HG03135 (cell line): ENCODE data around the gene FNDC10.
A peak's percentile ranks its signal among the peaks of the same experiment; 100 is the strongest.

ENCODE experiments used
- ATAC-seq: cut with Tn5 transposase; IDR thresholded peaks from one replicate; pipeline ENCODE4 v1.9.1; 2021; ENCODE audit warnings: mild to moderate bottlenecking, moderate library complexity; ENCODE audit not compliant: unreplicated experiment

Gene FNDC10

DNA sequence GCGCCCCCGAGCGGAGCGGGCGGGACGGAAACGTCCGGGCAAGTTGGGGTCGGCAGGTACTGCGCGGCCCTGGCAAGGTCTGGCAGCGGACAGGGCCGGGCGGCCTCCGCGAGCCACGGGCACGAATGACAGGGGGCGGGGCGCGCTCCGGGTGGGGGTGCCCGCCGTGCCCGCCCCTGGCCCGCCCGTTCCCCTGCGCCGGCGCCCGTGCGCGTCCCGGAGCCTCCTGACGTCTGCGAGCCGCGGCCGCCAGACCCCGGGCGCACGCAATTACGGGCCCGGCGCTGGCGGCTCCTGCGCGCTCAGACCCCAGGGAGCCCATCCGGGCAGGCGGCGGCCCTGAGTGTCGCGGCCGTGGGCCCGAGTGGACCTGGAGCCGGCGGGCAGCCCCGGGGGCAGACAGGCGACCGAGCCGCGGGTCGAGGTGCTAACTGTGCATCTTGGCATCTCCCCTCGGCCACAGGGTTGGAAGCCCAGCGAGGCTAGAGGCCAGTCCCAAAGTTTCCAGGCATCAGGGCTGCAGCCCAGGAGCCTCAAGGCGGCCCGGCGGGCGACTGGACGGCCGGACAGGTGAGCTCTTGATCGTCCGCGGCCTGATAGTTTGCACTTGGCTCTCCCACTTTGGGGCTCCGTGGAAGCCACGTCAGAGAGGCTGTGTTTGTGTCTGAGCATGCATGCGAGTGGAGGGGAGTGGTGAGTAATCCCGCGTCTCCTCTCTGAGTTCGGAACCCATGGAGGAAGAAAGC, 16.3 kb upstream of the FNDC10 start:
- ATAC-seq, result peak; percentile 11

DNA sequence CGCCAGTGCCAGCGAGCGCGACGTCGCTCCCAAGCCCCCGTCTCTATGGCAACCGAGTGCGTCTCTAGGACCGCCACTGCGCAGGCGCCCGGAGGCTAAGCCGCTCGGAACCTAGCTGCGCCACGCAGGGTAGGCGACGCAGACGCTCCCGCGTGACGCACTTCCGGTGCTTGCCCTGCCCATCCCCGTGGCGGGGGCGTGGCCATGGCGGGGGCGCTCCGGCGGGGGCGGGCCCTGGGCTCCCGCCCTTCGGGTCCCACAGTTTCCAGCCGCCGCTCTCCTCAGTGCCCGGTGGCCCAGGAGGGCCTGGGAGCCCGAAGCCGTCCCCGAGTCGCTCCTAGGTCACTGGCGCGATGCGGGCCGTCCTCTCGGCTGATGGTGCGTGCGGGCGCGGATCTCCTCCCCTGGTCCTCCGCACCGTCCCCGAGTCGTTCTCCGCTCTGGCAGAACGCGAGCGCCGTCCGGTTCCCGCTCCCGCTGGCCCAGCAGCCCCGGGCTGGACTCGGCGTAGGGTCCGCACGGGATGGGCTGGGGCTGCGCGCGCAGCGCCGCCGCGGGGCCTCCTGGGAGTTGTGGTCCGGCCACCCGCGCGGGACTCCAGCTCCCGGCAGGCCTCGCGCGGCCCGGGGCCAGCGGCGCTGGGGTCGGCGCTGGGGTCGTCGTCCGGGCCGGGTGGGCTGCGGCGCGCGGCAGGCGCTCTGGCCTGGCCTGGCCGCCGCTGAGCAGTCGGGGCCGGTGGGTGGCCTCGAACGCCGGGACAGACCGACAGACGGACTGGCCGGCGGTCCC, 15.5 kb upstream of the FNDC10 start, which contains the start of gene MIB2:
MIB2 (plus strand) TSS at position 245 of the 789 bp plus-strand sequence. CDS start 7,953 bp downstream, outside the sequence.
- peak; percentile 85 for ATAC-seq

DNA sequence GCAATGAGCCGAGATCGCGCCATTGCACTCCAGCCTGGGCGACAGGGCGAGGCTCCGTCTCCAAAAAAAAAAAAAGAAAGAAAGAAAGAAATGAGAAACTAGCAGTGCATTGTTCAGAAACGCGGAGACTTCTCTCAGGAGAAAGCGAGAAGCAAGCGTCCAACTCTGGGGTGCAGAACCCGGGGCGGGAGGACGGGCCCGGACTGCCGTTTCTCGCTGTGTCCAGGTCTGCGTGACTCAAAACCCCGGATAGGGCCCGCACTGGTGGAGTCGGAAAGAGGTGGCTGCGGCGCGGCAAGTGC, 15.0 kb upstream of the FNDC10 start:
- no peak for ATAC-seq

DNA sequence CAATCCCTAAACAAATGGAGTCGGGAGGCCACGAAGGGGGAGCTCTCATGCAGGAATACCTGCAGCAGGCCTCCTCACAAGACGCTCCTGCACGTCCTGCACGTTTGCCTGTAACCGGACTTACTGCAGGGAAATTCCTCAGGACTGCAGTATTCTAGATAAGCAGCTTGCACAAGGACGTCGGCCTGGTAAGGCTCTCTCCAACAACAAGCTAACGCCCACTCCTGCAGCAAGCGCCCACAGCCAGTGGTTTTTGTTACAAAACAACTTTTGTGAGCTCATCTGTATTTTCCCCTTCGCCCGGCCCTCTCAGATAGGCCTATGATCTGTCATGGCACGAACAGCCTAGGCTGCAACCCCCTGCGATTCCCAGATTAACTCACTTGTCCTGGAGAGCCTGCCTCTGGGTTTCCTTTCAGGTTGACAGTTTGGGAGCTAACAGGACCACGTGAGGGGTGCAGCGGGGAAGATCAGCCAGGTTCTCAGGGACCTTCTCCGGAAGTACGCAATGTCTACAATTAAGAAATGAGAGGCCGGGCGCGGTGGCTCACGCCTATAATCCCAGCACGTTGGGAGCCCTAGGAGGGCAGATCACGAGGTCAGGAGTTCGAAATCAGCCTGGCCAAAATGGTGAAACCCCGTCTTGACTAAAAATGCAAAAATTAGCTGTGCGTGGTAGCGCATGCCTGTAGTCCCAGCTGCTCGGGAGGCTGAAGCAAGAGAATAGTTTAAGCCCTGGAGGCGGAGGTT, 14.4 kb upstream of the FNDC10 start:
- ATAC-seq, result no peak

DNA sequence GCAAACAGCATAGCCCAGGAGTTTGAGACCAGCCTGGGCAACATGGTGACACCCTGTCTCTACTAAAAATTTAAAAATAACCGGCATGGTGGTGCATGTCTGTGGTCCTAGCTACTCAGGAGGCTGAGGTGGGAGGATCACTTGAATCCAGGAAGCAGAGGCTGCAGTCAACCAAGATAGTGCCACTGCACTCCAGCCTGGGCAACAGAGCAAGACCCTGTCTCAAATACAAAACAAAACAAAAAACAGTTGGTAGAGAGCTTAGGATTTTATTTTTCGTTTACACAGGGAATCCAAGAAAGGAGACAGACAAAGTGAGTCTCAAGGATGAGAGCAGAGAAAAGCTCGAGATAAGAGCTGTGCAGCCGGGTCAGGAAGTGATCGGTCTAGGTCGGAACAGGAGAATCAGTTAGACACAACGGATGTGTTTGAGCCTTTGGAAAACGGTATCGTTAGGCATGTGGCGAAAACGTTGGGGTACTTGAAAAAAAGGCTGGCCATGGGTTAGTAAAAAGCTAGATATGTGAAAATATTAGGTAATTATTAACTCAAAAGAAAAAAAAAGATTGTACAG, 13.7 kb upstream of the FNDC10 start:
- no peak for ATAC-seq

DNA sequence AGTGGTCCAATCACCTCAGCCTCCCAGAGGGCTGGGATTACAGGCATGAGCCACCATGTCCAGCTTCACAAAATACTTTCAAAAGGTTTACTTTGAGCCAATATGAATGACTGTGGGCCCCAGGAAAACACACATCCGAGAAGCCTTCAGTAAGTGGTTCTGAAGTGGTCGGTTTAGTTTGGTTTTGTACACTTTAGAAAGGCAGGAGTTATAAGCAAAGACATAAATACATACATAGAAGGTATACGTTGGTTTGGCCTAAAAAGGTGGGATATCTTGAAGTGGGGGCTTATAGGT, 12.1 kb upstream of the FNDC10 start:
- no peak for ATAC-seq

DNA sequence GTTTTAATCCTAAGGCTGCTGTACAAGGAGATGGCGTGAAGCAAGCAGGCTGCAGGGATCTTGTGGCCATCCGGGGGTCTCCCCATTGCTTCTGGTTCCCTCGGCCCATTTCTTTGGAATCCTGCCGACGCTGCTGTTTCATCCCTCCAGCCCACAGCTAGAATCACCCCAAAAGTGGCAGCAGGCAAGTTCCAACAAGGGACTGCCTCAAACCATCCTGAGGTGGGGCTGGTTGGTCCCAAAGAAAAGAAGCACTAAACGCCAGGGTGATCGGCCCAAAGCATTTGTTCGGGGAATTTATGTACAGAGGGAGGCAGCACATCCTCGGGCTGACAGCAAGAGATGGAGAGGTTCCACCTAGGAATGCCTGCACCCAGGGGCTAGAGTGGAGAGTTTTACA, 10.9 kb upstream of the FNDC10 start:
- ATAC-seq, result no peak

DNA sequence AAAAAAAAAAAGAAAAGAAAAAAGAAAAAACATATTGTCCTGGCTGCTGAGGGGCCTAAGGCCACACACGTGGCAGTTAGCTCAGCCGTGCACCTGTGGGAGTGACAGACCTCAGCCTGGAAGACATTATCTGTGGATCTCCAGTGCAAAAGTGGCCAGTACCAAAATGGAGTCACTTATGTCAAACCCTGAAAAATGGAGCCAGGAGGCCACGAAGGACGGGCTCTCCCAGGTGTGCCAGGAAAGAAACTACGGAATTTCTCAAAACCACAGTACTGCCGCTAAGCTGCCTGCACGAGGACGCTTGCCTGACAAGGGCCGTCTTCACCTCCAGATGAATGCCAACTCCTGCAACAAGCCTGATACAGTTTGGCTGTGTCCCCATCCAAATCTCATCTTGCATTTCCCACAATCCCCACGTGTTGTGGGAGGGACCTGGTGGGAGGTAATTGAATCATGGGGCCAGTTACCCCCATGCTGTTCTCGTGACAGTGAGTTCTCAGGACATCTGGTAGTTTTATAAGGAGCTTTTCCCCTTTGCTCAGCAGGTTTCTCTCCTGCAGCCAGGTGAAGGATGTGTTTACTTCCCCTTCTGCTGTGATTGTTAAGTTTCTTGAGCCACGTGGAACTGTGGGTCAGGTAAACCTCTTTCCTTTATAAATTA, 10.0 kb upstream of the FNDC10 start:
- no peak for ATAC-seq

DNA sequence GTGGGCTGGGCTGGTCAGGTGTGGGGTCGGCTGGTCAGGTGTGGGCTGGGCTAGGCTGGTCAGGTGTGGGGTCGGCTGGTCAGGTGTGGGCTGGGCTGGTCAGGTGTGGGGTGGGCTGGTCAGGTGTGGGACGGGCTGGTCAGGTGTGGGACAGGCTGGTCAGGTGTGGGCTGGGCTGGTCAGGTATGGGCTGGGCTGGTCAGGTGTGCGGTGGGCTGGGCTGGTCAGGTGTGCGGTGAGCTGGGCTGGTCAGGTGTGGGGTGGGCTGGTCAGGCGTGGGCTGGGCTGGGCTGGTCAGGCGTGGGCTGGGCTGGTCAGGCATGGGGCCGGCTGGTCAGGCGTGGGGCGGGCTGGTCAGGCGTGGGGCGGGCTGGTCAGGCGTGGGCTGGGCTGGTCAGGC, 6.3 kb upstream of the FNDC10 start:
- no peak for ATAC-seq

DNA sequence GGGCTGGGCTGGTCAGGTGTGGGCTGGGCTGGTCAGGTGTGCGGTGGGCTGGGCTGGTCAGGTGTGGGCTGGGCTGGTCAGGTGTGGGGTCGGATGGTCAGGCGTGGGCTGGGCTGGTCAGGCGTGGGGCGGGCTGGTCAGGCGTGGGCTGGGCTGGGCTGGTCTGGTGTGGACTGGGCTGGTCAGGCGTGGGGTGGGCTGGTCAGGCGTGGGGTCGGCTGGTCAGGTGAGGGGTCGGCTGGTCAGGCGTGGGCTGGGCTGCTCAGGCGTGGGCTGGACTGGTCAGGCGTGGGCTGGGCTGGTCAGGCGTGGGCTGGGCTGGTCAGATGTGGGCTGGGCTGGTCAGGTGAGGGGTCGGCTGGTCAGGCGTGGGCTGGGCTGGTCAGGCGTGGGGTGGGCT, 5.8 kb upstream of the FNDC10 start:
- ATAC-seq, result no peak

DNA sequence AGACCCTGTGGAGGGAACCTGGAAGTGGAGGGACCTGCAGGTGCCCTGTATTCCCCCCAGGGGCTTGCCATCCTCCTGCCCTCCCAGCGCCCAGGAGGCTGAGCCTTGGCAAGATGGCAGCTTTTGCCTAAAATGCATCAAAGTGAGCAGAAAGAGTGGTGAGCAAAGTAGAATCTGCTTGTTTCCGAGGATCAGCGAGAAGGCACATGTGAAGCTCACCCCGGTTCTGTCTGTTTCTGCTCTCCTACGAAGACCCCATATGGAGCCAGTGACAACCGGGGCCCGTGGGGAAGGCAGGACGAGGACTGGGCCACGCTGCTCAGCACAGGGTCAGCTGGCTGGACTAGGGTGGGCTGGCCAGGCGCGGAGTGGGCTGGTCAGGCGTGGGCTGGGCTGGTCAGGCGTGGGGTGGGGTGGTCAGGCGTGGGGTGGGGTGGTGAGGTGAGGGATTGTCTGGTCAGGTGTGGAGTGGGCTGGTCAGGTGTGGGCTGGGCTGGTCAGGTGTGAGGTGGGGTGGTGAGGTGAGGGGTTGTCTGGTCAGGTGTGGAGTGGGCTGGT, 5.2 kb upstream of the FNDC10 start:
- no peak for ATAC-seq

DNA sequence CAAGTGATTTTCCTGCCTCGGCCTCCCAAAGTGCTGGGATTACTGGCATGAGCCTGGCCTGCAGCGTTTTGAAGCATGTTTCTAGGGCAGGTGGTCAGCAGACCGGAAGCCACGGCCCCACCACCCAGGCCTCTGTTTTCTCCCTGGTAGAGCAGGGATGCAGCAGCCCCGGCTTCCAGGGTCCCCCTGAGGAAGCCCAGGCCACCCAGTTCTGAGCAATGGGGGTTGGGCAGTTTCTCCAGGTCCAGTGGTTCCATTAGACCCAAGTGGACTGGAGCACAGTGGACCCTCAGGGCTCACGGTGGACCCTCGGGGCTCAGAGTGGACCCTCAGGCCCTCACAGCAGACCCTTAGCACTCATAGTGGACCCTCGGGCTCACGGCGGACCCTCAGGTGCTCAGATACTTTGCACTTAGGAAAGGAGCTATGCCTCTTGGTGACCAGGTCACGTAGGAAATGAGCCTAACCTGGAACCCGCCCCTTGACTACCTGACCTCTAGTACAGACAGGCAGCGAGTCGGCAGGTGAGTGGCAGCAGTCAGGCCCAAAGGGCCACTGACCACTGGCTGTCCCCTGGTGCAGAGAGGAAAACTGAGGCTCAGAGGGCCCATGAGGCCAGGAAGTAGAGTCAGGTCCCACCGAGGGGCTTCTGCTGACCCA, 4.6 kb upstream of the FNDC10 start:
- ATAC-seq, result no peak

DNA sequence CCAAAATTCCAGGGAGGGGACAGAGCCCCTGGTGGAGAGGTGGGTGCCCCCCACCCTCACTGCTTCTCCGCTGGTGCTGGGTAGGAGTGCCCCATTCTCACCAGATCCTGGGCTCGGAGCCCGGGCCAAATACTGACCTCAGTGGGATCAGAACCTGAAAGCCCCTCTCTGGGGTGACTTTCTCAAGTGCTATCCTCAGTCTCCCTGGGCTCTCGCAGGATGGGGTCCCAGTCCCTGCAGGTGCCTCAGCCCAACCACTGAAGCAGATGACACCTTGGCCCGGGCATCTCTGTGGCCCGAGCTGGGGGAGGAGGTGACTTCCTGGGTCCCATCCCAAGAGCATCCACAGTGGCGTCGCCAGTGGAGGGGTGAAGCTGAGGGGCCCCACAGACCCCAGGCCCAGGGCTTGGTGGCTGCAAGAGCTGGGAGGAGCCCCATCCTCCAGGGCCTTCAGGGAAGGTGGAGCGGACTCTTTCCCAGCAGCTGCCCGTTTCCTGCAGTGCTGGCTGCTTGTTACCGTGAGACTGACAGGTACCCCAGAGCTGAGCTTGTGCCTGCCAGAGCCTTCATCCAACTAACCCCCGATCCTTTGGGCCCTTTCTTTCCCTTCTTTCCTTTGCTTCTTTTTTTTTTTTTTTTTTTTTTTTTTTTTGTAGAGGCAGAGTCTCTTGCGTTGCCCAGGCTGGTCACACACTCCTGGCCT, 3.9 kb upstream of the FNDC10 start:
- no peak for ATAC-seq

DNA sequence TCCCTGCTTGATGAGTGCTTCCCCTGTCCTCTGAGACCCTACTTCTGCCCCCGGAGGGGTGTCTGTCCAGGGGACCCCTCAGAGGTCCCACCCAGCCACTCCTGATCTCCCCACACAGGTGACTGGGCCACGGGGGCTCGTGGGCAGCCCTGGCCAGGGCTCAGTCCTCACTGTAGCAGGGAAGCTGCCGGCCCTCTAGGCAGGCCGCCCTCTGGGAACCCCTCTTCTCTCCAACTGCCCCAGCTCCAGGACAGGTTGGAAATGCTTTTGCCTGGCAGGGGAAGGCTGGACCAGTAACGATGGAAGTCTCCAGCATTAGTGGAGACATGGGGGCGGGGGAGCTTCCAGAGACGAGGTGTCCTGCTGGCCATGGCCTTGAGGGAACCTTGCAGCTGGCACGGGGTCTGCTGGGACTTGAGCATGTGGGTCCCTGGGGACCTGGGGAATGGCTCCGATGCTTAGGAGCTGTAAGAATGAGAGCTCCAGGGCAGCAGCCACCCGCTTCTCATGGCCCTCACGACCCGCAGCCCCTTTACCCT, 3.1 kb upstream of the FNDC10 start:
- no peak for ATAC-seq

DNA sequence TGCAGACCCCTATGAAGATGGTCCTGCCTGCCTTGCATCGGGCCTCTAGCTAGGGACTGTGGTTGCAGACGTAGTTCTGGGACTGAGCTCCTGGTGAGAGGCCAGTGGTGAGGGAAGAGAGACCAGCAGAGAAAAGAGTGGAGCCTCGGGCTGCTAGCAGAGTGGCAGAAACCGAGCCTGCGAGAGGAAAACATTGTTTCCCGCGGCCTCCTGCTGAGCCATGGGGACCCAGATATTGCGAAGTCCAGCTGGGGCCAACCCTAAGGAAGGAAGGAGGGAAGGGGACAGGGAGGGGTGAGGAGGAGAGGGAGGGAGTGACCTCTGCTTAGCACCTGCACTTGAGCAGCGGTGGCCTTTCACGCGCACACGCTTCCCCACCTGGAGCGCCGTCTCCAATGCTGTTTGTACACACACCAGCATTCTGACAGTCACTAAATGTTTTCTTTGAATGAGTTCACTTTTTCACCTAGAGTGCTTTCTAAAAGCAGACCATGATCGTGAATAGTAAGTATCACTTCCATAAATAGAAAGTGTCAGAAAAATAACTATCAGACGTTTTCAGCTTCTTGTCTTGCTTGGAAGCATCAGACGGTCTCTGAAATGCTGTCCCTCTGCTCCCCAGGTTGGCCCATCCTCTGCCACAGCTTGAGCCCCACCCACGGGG, 2.5 kb upstream of the FNDC10 start:
- no peak for ATAC-seq

DNA sequence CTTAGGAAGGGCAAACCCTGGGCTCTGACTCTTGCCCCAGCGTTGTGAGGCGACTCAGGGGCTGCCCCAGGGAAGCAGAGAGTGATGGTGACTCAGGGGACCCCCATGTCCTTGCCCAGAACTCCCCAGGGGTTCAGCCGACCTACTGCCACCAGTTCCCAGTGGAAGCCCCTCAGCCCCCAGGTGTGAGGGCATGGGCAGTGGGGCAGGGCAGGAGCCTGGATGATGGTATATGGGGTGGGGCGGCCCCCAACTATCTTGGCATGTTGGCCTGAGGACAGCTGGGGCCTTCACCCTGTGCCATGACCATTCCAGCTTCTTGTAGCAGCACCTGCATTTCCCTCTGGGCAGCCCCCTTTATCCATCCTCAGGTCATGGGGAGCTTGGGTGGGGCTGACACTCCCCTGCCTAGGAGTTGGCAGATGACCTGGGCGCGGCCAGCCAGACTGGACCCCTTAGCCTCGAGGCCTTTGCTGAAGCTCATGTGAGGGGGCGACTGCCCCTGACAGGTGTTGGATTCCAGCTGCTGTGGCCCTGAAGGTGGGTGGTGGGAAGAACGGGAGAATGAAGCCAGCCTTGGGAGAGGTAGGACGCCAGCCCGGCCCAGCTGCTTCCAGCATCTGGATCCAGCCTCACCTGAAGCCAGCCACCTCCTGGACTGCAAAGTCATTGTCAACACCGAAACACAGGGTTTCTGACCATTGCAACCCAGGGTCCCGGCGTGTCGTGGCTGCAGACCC, 1.8 kb upstream of the FNDC10 start:
- no peak for ATAC-seq

DNA sequence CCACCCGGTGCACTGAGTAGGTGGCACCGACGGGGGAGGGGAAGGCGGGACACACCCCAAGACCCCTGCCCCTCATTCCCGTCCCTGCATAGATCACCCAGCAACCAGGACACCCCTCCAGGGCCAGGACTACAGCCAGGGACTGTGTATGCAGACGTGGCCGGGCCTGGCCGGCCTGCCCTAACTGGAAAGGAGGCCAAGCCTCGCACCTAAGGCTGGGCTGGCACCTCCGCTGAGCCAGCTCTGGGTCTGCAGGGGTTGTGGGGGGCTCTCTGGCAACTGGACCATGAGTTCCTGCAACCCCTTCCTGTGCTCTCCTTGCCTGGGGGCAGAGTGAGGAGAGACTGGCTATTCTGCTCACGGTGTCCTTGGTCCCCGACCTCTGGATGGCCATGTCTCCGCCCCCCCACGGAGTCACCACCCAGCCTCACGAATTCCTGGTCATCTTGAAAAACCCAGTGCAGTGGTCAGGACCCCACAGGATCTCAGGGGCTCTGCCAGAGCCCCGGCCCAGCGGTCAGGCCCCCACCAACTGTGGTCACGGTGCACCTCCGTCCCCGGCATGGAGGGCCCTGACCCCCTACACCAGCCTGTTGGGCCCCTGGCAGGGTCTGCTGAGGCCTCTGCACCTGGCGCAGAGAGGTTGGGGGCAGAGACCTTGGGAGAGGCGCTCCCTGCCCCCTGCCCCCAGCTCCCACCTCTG, 1.1 kb upstream of the FNDC10 start:
- no peak for ATAC-seq
